Activated CD8-positive, alpha-beta memory T cell treated with anti-CD3 and anti-CD28 coated beads, Interleukin-2, amount 50 U/mL, for 48 hours (primary cell): ENCODE results near the gene MAP3K7.

Experiments
- DNase-seq: peaks from one replicate; pipeline ENCODE4 v3.0.0-alpha.2; 2020

The MAP3K7 gene

DNA sequence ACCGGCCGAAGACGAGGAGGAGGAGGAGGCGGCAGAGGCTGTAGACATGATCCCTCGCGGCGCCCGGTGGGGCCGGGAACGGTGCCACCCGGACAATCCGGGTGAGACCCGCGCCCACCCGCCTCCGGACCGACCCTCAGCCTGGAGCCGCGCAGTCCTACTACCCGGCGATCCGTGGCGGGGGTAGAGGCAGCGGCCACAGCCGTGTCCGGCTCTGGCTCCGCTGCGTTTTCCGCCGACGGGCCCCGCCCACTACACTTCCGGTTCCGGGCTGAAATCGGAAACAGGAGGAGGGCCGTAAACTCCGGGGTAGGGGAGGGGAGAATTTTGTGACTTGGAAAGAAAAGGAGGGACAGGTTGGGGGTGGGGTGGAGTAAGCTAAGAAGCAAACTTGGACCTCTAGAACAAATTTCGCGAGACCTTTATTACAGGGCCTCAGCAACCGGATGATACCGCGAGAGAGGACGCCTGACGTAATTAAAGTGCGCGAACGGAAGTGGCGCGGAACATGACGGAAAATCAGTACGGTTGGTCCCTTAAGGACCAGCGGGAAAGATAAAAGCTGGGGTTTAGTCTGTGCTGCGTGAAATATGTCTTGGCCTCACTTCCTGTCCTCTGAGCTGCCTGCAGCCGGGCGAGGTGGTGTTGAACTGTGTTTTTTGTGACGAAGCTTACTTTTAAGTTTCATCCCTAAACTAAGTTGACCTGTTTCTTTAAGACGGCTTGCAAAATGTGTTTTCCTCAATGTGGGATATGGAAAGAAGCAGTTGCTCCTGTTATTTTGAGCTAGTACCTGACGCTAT lies at the start of gene MAP3K7:
MAP3K7 (minus strand) TSS at position 237 of the 803 bp plus-strand sequence; CDS start at position 48, 189 bp downstream.
- DNase-seq: peak; percentile 99

DNA sequence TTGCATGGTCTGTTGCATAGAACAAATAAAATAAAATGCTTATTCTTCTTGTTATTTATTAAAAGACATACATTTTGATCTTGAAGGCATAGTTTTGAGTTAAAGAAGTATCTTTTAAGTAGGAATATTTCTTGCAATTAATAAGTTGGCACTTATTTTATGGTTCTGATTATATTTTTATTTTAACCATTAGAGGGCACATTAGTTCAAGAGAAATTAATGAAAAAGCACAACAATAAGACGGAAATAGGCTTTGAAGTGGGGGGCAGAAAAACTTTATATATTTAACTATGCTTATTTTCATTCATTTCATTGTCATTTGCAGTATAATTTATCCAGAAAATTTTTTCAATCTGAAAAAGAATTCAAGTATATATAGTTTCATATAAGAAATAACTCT lies 44.2 kb upstream of the MAP3K7 start:
- DNase-seq: no peak

- DNase-seq: no peak
Observed at GRCh38 chr6:90621581-90621980, 34.7 kb upstream of the MAP3K7 start.

GRCh38 chr6:90619221-90619620 lies 32.3 kb upstream of the MAP3K7 start:
- DNase-seq: no peak

GRCh38 chr6:90612313-90612680 lies 25.4 kb upstream of the MAP3K7 start:
- DNase-seq: no peak

DNA sequence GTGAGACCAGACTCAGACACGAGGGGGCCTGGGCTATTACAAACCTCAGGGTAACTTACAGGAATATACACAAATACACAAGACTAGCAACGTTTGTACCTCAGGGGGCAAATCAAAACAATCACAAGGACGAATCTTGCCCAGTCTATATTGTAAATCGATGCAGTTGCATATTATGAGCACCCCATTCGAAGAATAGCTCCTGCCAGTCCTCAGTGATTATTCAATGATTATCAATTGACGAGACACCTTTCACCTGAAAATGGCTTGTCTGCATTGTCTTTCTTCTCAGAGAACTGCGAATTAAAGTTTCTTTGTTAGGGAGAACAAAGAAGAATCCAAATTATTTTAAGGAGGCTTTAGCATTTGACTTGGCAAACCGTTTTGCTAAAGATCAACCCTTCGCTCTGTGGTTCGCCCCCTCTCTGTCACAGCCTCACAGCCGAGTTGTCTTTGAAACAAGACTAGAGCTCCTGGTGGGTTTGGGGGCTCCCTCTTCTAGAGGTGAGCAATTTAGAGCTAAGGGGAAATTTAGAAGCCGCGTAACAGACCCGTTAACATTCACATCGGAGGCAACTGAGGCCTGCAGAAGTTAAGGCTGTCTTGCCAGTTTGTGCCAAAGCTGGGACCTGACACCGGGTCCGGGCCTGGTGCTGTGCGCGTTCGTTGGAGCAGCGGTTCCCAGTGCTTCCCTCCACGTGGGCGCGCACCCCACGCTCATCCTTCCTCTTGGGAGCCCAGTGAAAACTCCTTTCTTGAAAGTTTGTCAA lies 24.9 kb upstream of the MAP3K7 start:
- DNase-seq: no peak

DNA sequence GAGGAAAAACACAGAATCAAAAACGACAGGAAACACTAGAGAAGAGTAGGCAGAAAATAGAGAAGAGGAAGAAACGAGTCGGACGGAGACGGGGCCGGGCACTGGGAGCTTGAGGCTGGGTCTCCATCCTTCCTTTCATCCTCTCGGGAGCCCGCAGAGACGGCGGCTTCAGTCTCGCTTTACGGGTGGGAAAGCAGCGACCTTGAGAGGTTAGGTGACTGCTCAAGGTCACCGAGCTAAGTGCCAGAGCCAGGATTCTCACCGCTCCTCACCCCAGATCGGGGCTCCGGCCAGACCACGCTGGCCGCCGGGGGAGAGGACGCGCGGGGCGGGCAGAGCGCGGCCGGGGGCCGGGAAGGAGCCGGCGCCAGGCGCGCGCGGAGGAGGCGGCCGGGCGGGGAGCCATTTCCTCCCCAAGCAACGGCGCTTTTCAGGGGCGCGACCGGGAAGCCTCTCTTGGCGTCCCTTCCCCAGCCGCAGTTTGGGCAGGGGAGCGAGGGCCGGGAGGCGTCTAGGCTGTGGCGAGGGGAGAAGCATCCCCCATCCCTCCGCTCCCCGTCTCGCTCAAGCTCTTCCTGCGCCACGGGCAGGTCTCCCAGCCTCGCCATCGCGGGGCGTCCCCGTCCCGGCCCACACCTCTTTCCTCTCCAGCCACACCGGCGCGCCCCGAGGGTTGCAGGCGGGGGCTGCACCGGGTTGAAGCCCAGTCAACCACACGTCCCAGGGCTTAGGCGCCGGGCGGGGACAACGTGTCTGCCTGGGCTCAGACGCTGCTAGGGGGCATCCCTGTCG lies 24.1 kb upstream of the MAP3K7 start:
- DNase-seq: peak; percentile 76

- peak; percentile 55 for DNase-seq
Observed at GRCh38 chr6:90610301-90610750, 23.5 kb upstream of the MAP3K7 start.

DNA sequence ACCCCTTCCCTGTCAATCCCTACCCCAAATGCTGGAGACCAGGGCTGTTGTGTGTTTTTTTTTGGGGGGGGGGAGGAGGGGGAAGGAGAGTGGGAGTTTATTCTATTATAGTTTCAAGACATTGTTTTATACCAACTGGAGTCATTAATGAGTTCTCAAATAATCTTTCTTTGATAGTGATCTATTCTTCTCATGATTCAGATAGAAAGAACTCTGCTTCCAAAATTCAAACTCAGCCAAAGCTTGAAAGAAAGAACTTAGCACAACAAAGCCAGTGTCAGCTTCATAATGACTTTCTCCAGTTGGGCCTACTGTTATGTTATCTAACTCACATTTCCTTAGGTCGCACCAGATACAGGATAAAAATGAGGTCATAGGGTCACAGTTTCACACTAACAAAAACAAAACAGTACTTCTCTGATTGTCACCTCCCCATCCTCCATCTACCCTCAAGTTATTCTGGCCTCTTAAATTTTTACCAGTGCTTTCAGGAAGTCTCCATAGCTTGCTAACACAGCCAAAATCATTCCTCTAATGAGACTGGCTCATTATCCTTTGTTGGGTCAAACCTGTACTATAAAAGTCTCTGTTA lies 19.0 kb upstream of the MAP3K7 start:
- no peak for DNase-seq

DNA sequence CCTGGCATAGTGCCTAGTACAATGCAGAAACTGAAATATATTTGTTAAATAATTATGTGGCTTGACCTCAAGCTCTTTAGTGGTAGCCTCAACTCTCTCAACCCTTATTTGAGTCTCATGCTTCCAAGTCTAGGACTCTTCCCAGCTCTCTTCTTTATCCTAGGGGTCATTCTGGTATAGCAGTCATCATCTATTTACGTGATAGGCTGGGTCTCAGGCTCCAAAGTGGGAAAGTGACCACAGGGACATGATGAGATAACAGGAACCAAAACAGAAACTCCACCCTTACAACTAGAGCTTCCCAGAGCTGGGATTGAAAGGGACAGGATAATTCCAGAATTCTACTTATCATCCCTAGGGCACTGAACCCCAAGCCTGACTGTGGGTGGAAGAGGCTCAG lies 17.7 kb upstream of the MAP3K7 start:
- no peak for DNase-seq

DNA sequence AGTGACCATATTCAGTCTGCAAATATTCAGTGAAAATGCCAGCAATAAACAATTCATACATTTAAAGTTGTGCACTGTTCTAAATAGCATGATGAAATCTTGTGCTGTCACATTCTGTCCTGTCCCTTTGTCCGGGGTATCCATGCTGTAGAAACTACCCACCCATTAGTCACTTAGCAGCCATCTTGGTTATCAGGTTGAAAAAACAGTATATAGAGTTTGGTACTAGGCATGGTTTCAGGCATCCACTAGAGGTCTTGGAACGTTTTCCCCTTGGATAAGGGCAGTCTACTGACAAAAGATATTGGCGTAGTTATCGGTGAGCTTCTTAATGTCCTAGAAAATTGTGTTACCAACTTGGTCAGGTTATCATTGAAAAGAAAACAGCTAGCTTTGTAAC lies 12.3 kb upstream of the MAP3K7 start:
- DNase-seq: no peak

DNA sequence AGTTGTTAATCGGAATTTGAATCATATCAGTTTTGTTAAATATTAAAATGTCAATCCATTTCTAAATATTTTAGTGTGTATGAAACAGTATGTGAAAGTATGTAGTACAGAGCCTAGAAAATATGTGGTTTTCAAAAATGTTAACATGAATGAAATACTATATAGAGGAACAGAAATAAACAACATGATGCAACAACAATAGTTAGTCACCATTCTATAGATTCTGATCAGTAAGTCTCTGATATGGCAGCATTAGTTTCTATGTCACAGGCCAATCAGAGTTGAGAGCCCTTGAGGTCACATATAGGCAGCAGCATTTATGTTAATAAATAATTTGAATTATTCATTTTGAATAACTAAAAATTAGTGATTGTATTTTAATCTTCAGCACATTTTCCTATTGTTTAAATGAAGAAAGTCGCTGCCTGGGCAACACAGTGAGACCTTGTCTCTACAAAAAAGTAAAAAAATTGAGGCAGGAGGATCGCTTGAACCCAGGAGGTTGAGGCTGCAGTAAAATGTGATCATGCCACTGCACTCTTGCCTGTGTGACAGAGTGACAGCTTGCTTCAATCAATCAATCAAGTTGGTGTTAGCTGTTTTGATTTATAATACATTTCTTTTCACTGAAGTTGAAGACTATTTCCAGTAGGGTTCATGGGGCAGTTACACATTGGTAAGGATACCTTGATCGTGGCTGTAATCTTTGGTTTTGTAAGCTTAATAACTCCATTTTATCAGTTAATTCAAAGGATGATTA lies 11.5 kb upstream of the MAP3K7 start:
- no peak for DNase-seq

- no peak for DNase-seq
Observed at GRCh38 chr6:90596967-90597539, 10.2 kb upstream of the MAP3K7 start.

DNA sequence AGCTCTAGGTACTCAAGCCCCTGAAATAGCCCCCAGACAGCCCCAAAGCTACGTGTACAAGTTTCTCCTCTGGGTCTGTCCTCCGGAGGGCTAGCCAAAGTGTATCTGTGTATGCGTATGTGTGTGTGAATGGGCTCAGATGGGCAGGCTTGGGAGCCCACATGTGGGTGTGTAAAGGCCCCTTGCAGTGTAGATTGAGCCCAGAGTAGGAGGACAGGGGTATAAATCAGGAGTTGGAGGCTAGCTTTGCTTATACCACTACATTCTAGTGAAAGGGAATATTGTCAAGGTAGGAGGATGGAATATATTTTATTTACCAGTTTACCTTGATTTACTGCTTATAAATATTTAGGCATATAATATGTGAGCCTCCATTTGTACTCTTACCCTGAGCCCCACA lies 9.0 kb upstream of the MAP3K7 start:
- no peak for DNase-seq

GRCh38 chr6:90586546-90586835 lies 381 bp downstream of the MAP3K7 start:
- DNase-seq: no peak

- no peak for DNase-seq
Observed at GRCh38 chr6:90584636-90585255, 2.1 kb downstream of the MAP3K7 start.

DNA sequence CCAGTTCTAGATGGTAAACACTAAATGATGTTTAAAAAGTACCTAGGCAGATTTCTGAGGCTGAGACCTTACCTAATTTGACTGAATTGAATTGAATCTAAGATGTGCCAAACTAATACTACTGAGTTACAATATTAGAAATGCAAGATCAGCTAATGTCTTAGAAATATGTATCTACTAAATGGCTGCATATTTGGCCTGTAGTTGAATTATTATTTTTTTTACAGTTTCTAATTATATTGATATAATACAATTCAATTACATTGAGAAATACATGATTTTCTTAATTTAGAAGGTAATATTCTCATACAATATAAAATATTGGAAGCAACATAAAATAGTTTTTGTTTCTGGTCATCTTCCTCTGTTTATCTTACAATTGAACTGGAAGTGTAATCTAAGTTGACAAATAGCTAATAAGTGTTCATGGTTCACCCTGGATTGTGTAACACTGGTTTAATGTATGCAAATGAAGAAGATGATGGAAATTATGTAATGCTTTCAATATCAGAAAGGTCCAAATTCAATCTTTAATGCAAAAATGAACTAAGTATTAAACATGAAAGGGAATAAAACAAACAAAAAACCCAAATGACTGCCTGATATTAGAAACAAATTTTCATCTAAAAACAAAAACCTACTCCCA lies 2.9 kb downstream of the MAP3K7 start:
- no peak for DNase-seq

- no peak for DNase-seq
Observed at GRCh38 chr6:90583179-90583835, 3.6 kb downstream of the MAP3K7 start.

GRCh38 chr6:90581146-90581545 lies 5.7 kb downstream of the MAP3K7 start:
- DNase-seq: no peak

DNA sequence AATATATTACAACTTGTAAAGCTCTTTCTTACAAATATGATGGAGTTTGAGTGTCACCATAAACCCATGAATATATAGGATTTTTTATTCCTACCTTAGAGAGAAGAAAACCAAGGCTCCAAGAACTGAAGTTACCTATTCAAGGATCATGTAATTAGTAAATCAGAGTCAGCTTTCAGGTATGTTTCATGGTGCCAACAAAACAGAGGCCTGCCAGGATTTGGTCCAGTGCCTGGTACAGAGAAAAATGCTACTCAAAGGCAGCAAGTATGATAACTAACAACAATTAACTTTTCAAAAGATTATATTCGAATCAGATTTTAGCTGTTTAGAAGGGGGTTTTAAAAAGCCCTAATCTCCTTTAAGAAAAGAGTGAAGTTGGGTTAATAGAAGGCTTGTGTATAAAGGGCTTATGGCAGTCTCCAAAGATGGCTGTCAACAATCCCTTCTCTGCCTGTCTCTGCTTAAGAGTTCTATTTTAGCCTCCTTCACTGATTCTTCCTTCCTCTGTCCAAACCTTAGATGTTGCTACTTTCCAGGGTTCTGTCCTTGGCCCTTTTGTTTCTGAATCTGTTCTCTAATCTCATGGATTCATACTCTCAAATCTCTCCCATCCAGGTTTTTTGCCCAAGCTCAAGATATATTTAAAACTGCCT lies 7.8 kb downstream of the MAP3K7 start:
- no peak for DNase-seq
